K562 (cell line): ENCODE data around the gene PRR7. TPM values are rescaled to one million over a fixed set of nuclear protein-coding genes. Genes with fewer than 3 reads are reported as not detected.

Experiments used
- ARID2 ChIP-seq: fragments of 450-650 bp; IDR thresholded peaks from 2 replicates; pipeline ENCODE4 v1.6.1; 2017; ENCODE audit warnings: antibody characterized with exemption, mild to moderate bottlenecking
- ARNT ChIP-seq, 2 experiments: fragments of 450-650 bp; IDR thresholded peaks; 2 replicates each; pipeline ENCODE4 v1.6.1; 2016; ENCODE audit warnings: mild to moderate bottlenecking in 1 of 2
- BMI1 ChIP-seq: fragments of 150-350 bp; IDR thresholded peaks from 2 replicates; pipeline ENCODE4 v1.6.1; 2014; ENCODE audit warnings: low read length
- CEBPB ChIP-seq: fragments of 450-650 bp; IDR thresholded peaks from 2 replicates; pipeline ENCODE4 v1.6.1; 2016; ENCODE audit warnings: missing genetic modification characterization, missing compliant biosample characterization
- ELF2 ChIP-seq: fragments of 250-450 bp; sonication (Bioruptor Pico); IDR thresholded peaks from 2 replicates; pipeline ENCODE4 v1.5.0; 2021; ENCODE audit warnings: mild to moderate bottlenecking
- ETV1 ChIP-seq: fragments of 450-650 bp; conservative IDR thresholded peaks from 2 replicates; pipeline ENCODE4 v1.6.1; 2016; ENCODE audit warnings: missing genetic modification characterization, control low read depth, low read depth, missing compliant biosample characterization
- EZH2 ChIP-seq: IDR thresholded peaks from 2 replicates; pipeline ENCODE4 v1.6.1; 2012; ENCODE audit warnings: low read depth, mild to moderate bottlenecking, inconsistent platforms, low read length, borderline replicate concordance
- FOXJ3 ChIP-seq: sonication (generic); formaldehyde crosslinking; IDR thresholded peaks from 2 replicates; pipeline ENCODE4 v1.4.0; 2020; ENCODE audit warnings: mild to moderate bottlenecking, missing genetic modification reagents
- HNRNPH1 ChIP-seq: fragments of 200-400 bp; formaldehyde crosslinking; optimal IDR thresholded peaks from 2 replicates; pipeline ENCODE3; 2017; ENCODE audit warnings: low read depth, mild to moderate bottlenecking, low read length, moderate library complexity
- HNRNPK ChIP-seq: fragments of 200-400 bp; formaldehyde crosslinking; IDR thresholded peaks from one replicate; pipeline ENCODE4 v1.6.1; 2018; ENCODE audit warnings: mild to moderate bottlenecking, low read depth, low read length; ENCODE audit not compliant: poor library complexity, severe bottlenecking
- KDM2B ChIP-seq: fragments of 250-450 bp; sonication (Bioruptor Pico); IDR thresholded peaks from 2 replicates; pipeline ENCODE4 v1.8.0; 2021; ENCODE audit warnings: mild to moderate bottlenecking, moderate library complexity
- NCOA4 ChIP-seq: fragments of 450-650 bp; IDR thresholded peaks from 2 replicates; pipeline ENCODE4 v1.6.1; 2018; ENCODE audit warnings: mild to moderate bottlenecking; ENCODE audit not compliant: partially characterized antibody
- NEUROD1 ChIP-seq: fragments of 150-350 bp; IDR thresholded peaks from 2 replicates; pipeline ENCODE4 v1.6.1; 2014; ENCODE audit warnings: borderline replicate concordance, low read length, low read depth; ENCODE audit not compliant: partially characterized antibody
- NR4A1 ChIP-seq, 2 experiments: fragments of 250-450 bp in 1 of 2; fragments of 450-650 bp in 1 of 2; sonication (Bioruptor Pico) in 1 of 2; IDR thresholded peaks; 2 replicates each; pipeline versions ENCODE4 v1.4.0 to v1.6.1; 2016 to 2020; ENCODE audit warnings: mild to moderate bottlenecking in 2 of 2, missing compliant biosample characterization in 1 of 2, missing genetic modification characterization in 1 of 2, moderate library complexity in 1 of 2
- NUFIP1 ChIP-seq: fragments of 450-650 bp; IDR thresholded peaks from 2 replicates; pipeline ENCODE4 v1.6.1; 2018; ENCODE audit not compliant: partially characterized antibody
- RFX1 ChIP-seq: fragments of 450-650 bp; IDR thresholded peaks from 2 replicates; pipeline ENCODE4 v1.6.1; 2016; ENCODE audit warnings: mild to moderate bottlenecking, moderate library complexity
- TOE1 ChIP-seq, 2 experiments: fragments of 450-650 bp in 1 of 2; sonication (generic) in 1 of 2; formaldehyde crosslinking in 1 of 2; IDR thresholded peaks; 2 replicates each; pipeline versions ENCODE4 v1.7.1 to v1.8.0; 2016 to 2022; ENCODE audit warnings: borderline replicate concordance in 2 of 2, mild to moderate bottlenecking in 2 of 2, antibody characterized with exemption in 1 of 2, inconsistent platforms in 1 of 2, low read depth in 1 of 2, missing genetic modification reagents in 1 of 2, moderate library complexity in 1 of 2
- TRIM24 ChIP-seq, 2 experiments: fragments of 450-650 bp; IDR thresholded peaks; 2 replicates each; pipeline ENCODE4 v1.6.1; 2016
- ZBTB8A ChIP-seq: fragments of 450-650 bp; IDR thresholded peaks from 2 replicates; pipeline ENCODE4 v1.6.1; 2018; ENCODE audit warnings: mild to moderate bottlenecking, moderate library complexity; ENCODE audit not compliant: partially characterized antibody
- ZC3H11A ChIP-seq: IDR thresholded peaks from 2 replicates; pipeline ENCODE4 v1.6.1; 2012; ENCODE audit warnings: low read depth, low read length, improper control_type of control experiment
- ZKSCAN3 ChIP-seq: fragments of 250-450 bp; sonication (Bioruptor Pico); IDR thresholded peaks from 2 replicates; pipeline ENCODE4 v1.4.0; 2020
- ZNF717 ChIP-seq: fragments of 250-450 bp; sonication (Bioruptor Pico); IDR thresholded peaks from 2 replicates; pipeline ENCODE4 v1.5.0; 2021
- polyA plus RNA-seq, 8 experiments: library from polyadenylated mRNA; depleted of rRNA in 4 of 8; stranded (reverse) in 5 of 8; unstranded in 3 of 8; fragments of >200 nt; fragmentation: Nextera tagmentation in 2 of 8; fragmentation: Illumina TruSeq in 1 of 8; extraction: Ambion mirVana in 2 of 8; extraction: Trizol in 1 of 8; gene quantifications; 2 replicates each; pipeline versions ENCODE4 v1.2.1 to v1.2.3, GENCODE V29; 2011 to 2014; ENCODE audit warnings: inconsistent platforms in 1 of 8, missing spikeins in 1 of 8
- total RNA-seq, 7 experiments: library from RNA; depleted of rRNA in 6 of 7; stranded (reverse); fragments of >200 nt in 6 of 7; fragmentation: Illumina TruSeq in 2 of 7; extraction: Trizol in 2 of 7; gene quantifications; 2 replicates each; pipeline versions ENCODE4 v1.2.1 to v1.2.3, GENCODE V29; 2011 to 2021; ENCODE audit warnings: low replicate concordance in 1 of 7
- TF ChIP-seq, protein P1 (sequence below): sonication (generic); formaldehyde crosslinking; IDR thresholded peaks from 2 replicates; pipeline ENCODE4 v1.8.1; 2023; ENCODE audit warnings: mild to moderate bottlenecking, missing genetic modification reagents
- TF ChIP-seq, protein P2 (sequence below): sonication (generic); formaldehyde crosslinking; IDR thresholded peaks from 2 replicates; pipeline ENCODE4 v1.9.0; 2022; ENCODE audit warnings: mild to moderate bottlenecking, missing genetic modification reagents
- TF ChIP-seq, protein P3 (sequence below): fragments of 250-450 bp; sonication (Bioruptor Pico); IDR thresholded peaks from 2 replicates; pipeline ENCODE4 v1.6.1; 2021; ENCODE audit warnings: mild to moderate bottlenecking
- TF ChIP-seq, protein P4 (sequence below): fragments of 250-450 bp; sonication (Bioruptor Pico); IDR thresholded peaks from 2 replicates; pipeline ENCODE4 v1.8.0; 2022; ENCODE audit warnings: inconsistent platforms, mild to moderate bottlenecking, moderate library complexity, borderline replicate concordance

Gene PRR7
- total and polyA plus RNA-seq, 9 of the 15 experiments (the other 6 are each of a cell fraction or from before 2014, with no cell fraction given), result 0.80 to 11.3 (median 10.4) TPM; not detected in 4

DNA sequence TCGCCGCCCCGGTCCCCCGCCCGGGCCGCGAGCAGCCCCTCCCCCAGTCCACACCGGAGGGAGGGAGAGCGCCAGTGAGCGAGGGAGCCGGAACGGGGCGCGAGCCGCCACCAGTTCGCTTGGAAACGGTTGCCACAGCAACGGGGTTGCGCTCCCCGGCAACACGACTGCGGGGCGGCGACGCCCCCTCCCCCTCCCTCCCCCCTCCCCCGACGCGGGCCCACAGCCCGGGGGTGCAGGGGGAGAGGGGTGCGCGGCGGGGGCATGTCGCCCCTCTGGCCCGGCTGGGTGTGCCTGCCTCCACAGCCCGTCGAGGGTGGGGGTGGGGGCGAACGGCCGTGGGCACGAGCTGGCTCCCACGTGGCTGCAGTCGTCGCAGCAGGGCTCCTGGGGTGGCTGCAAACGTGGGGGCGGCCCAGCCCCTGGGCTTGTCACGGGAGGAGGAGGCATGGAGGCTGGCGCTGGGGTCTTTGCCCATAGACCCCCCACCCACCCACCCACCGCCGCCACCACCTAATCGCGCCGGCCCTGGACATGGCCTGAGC is 524 bp downstream of the PRR7 start (continued):
- TF ChIP-seq HNRNPK (peak; percentile 73), ARNT (IDR thresholded peaks at IDR 0.05) (no peak), NEUROD1 (no peak), HNRNPH1 (peak; percentile 45), ZC3H11A (no peak), FOXJ3 (CRISPR knock-in tag) (no peak), ZNF717 (no peak), CEBPB (tag) (no peak), NUFIP1 (no peak), NCOA4 (no peak), KDM2B (CRISPR knock-in tag) (no peak), TRIM24 (IDR thresholded peaks at IDR 0.05) (no peak), NR4A1 (CRISPR knock-in tag; IDR thresholded peaks at IDR 0.05) (no peak), NR4A1 (tag; IDR thresholded peaks at IDR 0.05) (no peak), BMI1 (peak; percentile 64; the same call in 1 of the 2 replicates), ETV1 (tag) (no peak), ZKSCAN3 (CRISPR knock-in tag) (no peak), TOE1 (IDR thresholded peaks at IDR 0.05; ENCODE audit: borderline replicate concordance) (no peak), TOE1 (CRISPR knock-in tag; IDR thresholded peaks at IDR 0.05; ENCODE audit: borderline replicate concordance, low read depth) (no peak), ZBTB8A (no peak), ELF2 (CRISPR knock-in tag) (no peak), EZH2 (no peak), ARID2 (no peak), RFX1 (peak; percentile 87)
- TF ChIP-seq, protein P1, sequence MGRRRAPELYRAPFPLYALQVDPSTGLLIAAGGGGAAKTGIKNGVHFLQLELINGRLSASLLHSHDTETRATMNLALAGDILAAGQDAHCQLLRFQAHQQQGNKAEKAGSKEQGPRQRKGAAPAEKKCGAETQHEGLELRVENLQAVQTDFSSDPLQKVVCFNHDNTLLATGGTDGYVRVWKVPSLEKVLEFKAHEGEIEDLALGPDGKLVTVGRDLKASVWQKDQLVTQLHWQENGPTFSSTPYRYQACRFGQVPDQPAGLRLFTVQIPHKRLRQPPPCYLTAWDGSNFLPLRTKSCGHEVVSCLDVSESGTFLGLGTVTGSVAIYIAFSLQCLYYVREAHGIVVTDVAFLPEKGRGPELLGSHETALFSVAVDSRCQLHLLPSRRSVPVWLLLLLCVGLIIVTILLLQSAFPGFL (CRISPR knock-in tag), result no peak
- TF ChIP-seq, protein P2, sequence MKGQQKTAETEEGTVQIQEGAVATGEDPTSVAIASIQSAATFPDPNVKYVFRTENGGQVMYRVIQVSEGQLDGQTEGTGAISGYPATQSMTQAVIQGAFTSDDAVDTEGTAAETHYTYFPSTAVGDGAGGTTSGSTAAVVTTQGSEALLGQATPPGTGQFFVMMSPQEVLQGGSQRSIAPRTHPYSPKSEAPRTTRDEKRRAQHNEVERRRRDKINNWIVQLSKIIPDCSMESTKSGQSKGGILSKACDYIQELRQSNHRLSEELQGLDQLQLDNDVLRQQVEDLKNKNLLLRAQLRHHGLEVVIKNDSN (CRISPR knock-in tag), result no peak
- TF ChIP-seq, protein P3, sequence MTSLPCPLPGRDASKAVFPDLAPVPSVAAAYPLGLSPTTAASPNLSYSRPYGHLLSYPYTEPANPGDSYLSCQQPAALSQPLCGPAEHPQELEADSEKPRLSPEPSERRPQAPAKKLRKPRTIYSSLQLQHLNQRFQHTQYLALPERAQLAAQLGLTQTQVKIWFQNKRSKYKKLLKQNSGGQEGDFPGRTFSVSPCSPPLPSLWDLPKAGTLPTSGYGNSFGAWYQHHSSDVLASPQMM, result no peak
- TF ChIP-seq, protein P4, sequence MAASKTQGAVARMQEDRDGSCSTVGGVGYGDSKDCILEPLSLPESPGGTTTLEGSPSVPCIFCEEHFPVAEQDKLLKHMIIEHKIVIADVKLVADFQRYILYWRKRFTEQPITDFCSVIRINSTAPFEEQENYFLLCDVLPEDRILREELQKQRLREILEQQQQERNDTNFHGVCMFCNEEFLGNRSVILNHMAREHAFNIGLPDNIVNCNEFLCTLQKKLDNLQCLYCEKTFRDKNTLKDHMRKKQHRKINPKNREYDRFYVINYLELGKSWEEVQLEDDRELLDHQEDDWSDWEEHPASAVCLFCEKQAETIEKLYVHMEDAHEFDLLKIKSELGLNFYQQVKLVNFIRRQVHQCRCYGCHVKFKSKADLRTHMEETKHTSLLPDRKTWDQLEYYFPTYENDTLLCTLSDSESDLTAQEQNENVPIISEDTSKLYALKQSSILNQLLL (CRISPR knock-in tag), result no peak
